ENCODE data around the gene GSK3B. TPM values are rescaled to one million over a fixed set of nuclear protein-coding genes. Genes with fewer than 3 reads are reported as not detected.

GSK3B gene
- total and polyA plus RNA-seq, 2 donors (not counting 1 experiment from before 2014, with no cell fraction given): 37.3 to 44.8 TPM

DNA sequence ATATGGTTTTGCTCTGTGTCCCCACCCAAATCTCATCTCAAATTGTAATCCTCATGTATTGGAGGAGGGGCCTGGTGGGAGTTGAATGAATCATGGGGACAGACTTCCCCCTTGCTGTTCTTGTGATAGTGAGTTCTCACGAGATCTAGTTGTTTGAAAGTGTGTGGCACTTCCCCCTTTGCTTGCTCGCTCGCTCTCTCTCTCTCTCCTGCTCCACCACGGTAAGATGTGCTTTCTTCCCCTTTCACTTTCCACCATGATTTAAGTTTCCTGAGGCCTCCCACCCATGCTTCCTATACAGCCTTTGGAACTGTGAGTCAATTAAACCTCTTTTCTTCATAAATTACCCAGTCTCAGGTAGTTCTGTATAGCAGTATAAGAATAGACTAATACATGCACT lies 60.7 kb downstream of the GSK3B start:
- peaks cover 63% of the 10 kb centered on the region for H3K79me2 ChIP-seq (ENCODE audit: control insufficient read depth, insufficient read depth, low read length)
- H3K4me2 ChIP-seq (ENCODE audit: extremely low read depth, insufficient read depth, low read length): no peak overlapping the region
- H3K4me3 ChIP-seq (replicated peaks in 1 of 4; ENCODE audit: control extremely low read depth in 1 of 4, insufficient read depth in 1 of 4, low read depth in 3 of 4, low read length in 4 of 4): no peak overlapping the region
- H3K4me1 ChIP-seq (ENCODE audit: control insufficient read depth, extremely low read depth, insufficient read depth, low read length): no peaks in the 10 kb centered on the region
- no peak overlapping the region for H2AFZ ChIP-seq (ENCODE audit: low read length)
- no peak for TF ChIP-seq EZH2 (IDR thresholded peaks at IDR 0.05; ENCODE audit: low read length, missing control alignments)
- peaks cover 1% of the 10 kb centered on the region for H3K36me3 ChIP-seq (ENCODE audit: control insufficient read depth, insufficient read depth, low read length)
- no peaks in the 10 kb centered on the region for H3K27me3 ChIP-seq (ENCODE audit: control insufficient read depth, insufficient read depth, low read length)
- H3K9me3 ChIP-seq (ENCODE audit: control insufficient read depth, insufficient read depth, low read depth, low read length): no peaks in the 10 kb centered on the region
- H3K9ac ChIP-seq (ENCODE audit: insufficient read depth, low read length): no peak overlapping the region
- no peak for DNase-seq (ENCODE audit: low read depth in 2 of 2)
- peaks cover 2% of the 10 kb centered on the region for H4K20me1 ChIP-seq (ENCODE audit: control insufficient read depth, extremely low read depth, insufficient read depth, low read length)
- no peak overlapping the region for H3K27ac ChIP-seq (ENCODE audit: insufficient read depth, low read length)

DNA sequence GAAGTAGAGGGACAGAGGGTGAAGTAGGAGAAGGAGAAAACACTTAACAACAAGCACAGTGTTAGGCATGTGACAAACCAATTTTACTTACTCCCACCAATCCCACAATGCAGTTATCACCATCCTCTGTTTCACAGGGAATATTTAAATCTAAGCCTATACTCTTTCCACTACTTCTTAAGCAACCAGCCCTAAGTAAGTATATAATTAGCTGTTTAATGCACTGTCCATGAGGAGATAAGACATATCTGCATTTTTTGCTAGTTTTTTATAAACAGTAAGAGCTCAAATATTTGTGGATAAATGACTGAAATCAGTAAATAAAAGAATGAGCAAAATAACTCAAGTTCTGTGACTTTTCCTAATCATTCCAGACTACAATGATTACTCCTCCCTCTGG lies 62.7 kb downstream of the GSK3B start:
- H4K20me1 ChIP-seq (ENCODE audit: control insufficient read depth, extremely low read depth, insufficient read depth, low read length): peaks cover 2% of the 10 kb centered on the region

DNA sequence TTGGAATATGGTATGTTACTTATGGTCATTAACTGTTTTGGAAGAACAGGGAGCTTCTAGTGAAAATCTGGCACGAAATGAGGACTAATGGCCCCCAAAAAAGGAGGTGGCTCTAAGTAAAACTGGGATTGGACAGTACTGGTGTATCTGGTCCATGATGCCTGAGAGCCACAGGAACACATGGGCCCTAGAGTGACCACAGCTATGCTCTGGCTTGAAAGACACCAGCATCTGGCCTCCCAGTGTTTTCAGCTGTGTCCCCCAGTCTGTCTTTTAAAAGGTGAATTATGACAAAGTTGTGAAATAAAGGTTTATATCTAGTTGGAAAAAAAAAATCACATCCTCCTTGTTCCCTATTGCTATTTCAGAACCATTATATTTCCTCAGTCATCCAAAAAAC lies 64.5 kb downstream of the GSK3B start:
- DNase-seq (ENCODE audit: low read depth in 2 of 2): no peak
- Histone ChIP-seq H3K27ac (ENCODE audit: insufficient read depth, low read length) (no peak overlapping the region), H3K27me3 (ENCODE audit: control insufficient read depth, insufficient read depth, low read length) (no peaks in the 10 kb centered on the region)

More for the DNA sequence above, 62.7 kb downstream of the GSK3B start:
- no peaks in the 10 kb centered on the region for H3K9me3 ChIP-seq (ENCODE audit: control insufficient read depth, insufficient read depth, low read depth, low read length)
- no peak overlapping the region for H3K4me2 ChIP-seq (ENCODE audit: extremely low read depth, insufficient read depth, low read length)
- no peak for DNase-seq (ENCODE audit: low read depth in 2 of 2)
- no peak overlapping the region for H2AFZ ChIP-seq (ENCODE audit: low read length)
- no peaks in the 10 kb centered on the region for H3K4me1 ChIP-seq (ENCODE audit: control insufficient read depth, extremely low read depth, insufficient read depth, low read length)
- no peaks in the 10 kb centered on the region for H3K27me3 ChIP-seq (ENCODE audit: control insufficient read depth, insufficient read depth, low read length)
- no peak for TF ChIP-seq EZH2 (IDR thresholded peaks at IDR 0.05; ENCODE audit: low read length, missing control alignments)
- TF ChIP-seq, protein P1, sequence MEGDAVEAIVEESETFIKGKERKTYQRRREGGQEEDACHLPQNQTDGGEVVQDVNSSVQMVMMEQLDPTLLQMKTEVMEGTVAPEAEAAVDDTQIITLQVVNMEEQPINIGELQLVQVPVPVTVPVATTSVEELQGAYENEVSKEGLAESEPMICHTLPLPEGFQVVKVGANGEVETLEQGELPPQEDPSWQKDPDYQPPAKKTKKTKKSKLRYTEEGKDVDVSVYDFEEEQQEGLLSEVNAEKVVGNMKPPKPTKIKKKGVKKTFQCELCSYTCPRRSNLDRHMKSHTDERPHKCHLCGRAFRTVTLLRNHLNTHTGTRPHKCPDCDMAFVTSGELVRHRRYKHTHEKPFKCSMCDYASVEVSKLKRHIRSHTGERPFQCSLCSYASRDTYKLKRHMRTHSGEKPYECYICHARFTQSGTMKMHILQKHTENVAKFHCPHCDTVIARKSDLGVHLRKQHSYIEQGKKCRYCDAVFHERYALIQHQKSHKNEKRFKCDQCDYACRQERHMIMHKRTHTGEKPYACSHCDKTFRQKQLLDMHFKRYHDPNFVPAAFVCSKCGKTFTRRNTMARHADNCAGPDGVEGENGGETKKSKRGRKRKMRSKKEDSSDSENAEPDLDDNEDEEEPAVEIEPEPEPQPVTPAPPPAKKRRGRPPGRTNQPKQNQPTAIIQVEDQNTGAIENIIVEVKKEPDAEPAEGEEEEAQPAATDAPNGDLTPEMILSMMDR (conservative IDR thresholded peaks at IDR 0.05 in 1 of 2, IDR thresholded peaks at IDR 0.05 in 1 of 2; ENCODE audit: low read depth in 1 of 2, low read length in 2 of 2): no peak
- H3K9ac ChIP-seq (ENCODE audit: insufficient read depth, low read length): no peak overlapping the region
- H3K4me3 ChIP-seq (replicated peaks in 1 of 4; ENCODE audit: control extremely low read depth in 1 of 4, insufficient read depth in 1 of 4, low read depth in 3 of 4, low read length in 4 of 4): no peak overlapping the region
- H3K79me2 ChIP-seq (ENCODE audit: control insufficient read depth, insufficient read depth, low read length): peaks cover 67% of the 10 kb centered on the region
- no peaks in the 10 kb centered on the region for H3K36me3 ChIP-seq (ENCODE audit: control insufficient read depth, insufficient read depth, low read length)
- no peak overlapping the region for H3K27ac ChIP-seq (ENCODE audit: insufficient read depth, low read length)

More for the DNA sequence above, 64.5 kb downstream of the GSK3B start:
- Histone ChIP-seq H3K4me1 (ENCODE audit: control insufficient read depth, extremely low read depth, insufficient read depth, low read length) (no peaks in the 10 kb centered on the region), H3K4me3 (replicated peaks in 1 of 4; ENCODE audit: control extremely low read depth in 1 of 4, insufficient read depth in 1 of 4, low read depth in 3 of 4, low read length in 4 of 4) (no peak overlapping the region), H3K79me2 (ENCODE audit: control insufficient read depth, insufficient read depth, low read length) (peaks cover 73% of the 10 kb centered on the region), H3K36me3 (ENCODE audit: control insufficient read depth, insufficient read depth, low read length) (no peaks in the 10 kb centered on the region), H3K9ac (ENCODE audit: insufficient read depth, low read length) (no peak overlapping the region), H3K4me2 (ENCODE audit: extremely low read depth, insufficient read depth, low read length) (no peak overlapping the region), H3K9me3 (ENCODE audit: control insufficient read depth, insufficient read depth, low read depth, low read length) (no peaks in the 10 kb centered on the region), H4K20me1 (ENCODE audit: control insufficient read depth, extremely low read depth, insufficient read depth, low read length) (peaks cover 2% of the 10 kb centered on the region), H2AFZ (ENCODE audit: low read length) (no peak overlapping the region)
- TF ChIP-seq EZH2 (IDR thresholded peaks at IDR 0.05; ENCODE audit: low read length, missing control alignments): no peak
- TF ChIP-seq, protein P1 (conservative IDR thresholded peaks at IDR 0.05 in 1 of 2, IDR thresholded peaks at IDR 0.05 in 1 of 2; ENCODE audit: low read depth in 1 of 2, low read length in 2 of 2): no peak

All from fibroblast of lung (primary cell).